ENCODE measurements around the gene ANKRD66. TPM values are rescaled to one million over a fixed set of nuclear protein-coding genes. Genes with fewer than 3 reads are reported as not detected.
"Not testable (repeated sequence)": the region's sequence is repeated elsewhere in the genome, so short reads cannot be mapped to it uniquely, and the experiment has no call there.

ANKRD66 gene
- total RNA-seq (2014; rRNA removed; shearing (Covaris generic); ENCODE audit: low replicate concordance) = not detected in 2 replicates

DNA sequence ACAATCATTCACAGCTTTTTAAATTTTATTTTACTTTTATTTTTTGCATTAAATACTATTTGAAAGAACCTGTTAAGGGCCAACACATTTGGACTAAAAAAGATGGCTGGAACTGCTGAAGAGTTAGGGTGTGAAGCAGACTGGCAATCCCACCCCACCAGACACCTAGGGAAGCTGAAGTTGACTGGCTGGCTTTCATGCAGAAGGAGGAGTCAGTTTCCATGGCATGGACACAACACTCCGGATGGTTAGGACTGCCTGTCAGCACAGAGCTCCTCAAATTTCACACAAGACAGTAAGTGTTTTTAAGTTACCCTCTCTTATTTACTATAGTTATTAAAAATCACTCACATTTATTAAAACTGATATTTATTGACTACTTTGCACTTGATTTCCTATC, at the start of gene ANKRD66:
Gene ANKRD66, plus strand, starts transcription at position 238 of the 400 bp plus-strand sequence. CDS start 5,016 bp downstream, outside the sequence.
- in situ Hi-C loops (cut with HindIII; ENCODE audit: low pct_unique_long_range_greater_than_20kb, low sequenced_read_pairs) = no loop called here
- no peak for DNase-seq (ENCODE audit: low read depth)

DNA sequence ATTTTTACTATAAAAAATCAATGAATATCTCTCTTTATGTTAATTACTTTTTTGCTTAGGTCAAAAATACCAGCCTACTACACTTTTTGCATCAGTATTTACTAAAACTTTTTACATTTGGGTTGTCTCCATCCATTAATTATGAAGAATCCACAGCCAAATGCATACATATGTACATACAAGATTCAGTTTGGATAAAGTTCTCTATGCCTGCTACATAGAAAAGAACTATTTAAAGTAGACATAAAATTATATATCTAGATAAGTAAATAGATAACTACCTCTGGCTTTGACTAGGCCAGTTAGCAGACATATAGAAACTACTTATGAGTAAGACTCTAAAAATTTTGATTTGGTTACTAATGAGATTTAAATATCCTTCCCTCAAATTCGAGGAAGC, 46.8 kb upstream of the ANKRD66 start:
- no peak for DNase-seq (ENCODE audit: low read depth)
- in situ Hi-C loops (cut with HindIII; ENCODE audit: low pct_unique_long_range_greater_than_20kb, low sequenced_read_pairs) = no loop called here

DNA sequence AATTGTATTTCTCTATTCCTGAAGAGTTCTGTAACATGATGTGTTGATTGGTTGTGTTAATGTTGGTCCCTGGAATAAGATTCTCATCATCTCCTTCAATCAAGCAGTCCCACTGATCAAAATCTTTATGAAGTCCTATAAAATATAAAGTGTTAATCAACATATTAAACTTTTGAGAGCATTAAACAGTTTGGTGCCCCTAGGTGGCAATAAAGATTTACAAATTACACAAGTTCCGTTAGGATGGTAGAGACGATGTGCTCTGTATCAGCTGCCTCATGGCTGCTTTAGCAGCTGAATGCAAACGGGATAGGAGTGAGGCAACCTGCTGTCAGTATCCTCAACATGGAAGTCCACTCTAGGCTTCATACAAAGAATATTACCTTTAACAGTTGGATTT, 42.2 kb upstream of the ANKRD66 start:
- DNase-seq (ENCODE audit: low read depth) = peak; percentile 3

DNA sequence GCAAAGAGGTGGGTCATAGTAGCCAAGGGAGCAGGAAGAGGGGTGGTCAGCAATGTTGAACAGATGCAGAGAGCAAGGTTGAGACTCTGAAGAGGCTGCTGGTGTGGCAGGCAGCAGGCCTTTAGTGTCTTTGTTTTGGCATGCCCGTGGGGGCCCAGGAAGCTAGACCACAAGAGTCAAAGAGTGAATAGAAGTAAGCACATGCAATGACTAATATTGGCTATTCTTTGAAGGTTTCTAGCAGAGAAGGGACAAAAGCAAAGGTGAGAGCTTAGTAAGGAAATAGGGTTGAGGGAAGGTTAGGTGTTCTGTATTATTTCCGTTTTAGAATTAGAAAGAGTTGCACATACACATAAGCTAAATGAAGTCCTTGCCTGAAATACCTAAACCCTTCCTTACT, 40.3 kb upstream of the ANKRD66 start:
- in situ Hi-C loops (cut with HindIII; ENCODE audit: low pct_unique_long_range_greater_than_20kb, low sequenced_read_pairs) = no loop called here
- DNase-seq (ENCODE audit: low read depth) = no peak

More for the DNA sequence above, 42.2 kb upstream of the ANKRD66 start:
- in situ Hi-C loops (cut with HindIII; ENCODE audit: low pct_unique_long_range_greater_than_20kb, low sequenced_read_pairs) = no loop called here

DNA sequence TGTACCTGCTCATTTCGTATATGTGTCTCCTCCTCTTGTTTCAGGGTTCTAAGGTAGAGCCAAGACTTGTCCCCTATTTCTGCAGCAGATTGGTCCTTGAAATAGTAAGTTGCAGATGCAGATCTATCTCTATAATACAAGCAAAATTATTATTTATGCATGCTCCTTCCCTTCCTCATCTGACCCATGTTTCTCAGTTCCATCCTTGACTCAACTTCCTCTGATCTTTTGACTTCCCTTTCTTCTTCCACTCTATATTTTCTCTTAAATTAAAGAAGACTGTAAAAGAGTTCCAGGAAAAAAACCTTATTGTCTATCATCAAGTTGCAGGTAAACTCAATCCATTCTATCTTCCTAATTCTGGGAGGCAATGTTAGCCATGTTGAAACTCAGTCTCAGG, 35.2 kb upstream of the ANKRD66 start:
- DNase-seq (ENCODE audit: low read depth) = no peak
- in situ Hi-C loops (cut with HindIII; ENCODE audit: low pct_unique_long_range_greater_than_20kb, low sequenced_read_pairs) = no loop called here

DNA sequence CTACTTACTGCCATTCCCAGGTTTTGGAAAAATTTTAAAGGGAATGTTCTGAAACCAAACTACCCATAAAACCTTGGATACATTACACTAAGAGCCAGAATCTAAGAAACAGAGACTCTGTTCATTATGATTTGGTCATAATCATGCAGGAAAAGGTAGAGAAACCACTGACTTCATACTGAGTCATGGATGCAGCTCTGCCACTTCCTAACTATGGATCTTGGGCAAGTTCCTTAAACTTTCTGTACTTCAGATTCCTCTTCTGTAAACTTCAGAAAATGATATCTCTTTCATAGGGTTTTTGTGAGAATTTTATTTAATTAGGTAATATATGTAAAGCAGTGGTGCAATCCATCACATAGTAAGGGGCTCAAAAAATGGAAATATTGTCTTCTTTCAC, 31.6 kb upstream of the ANKRD66 start:
- DNase-seq (ENCODE audit: low read depth) = no peak
- in situ Hi-C loops (cut with HindIII; ENCODE audit: low pct_unique_long_range_greater_than_20kb, low sequenced_read_pairs) = no loop called here

DNA sequence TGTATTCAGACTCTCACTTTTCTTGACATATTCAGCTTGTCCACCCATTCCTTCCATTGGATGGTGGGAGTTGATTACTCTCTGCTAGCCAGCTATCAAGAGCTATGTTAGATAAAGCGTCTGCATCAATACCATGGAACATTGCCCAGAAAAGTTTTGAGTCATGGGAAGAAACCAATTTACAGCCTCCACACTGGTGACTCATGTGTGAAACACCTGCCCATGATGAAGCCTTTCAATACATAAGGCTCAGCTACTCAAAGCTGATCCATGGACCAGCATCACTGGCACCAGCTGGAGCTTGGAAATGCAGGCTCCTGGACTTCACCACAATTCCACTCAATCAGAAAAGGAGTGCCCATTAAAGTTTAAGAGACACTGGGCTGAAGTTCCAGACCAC, 27.6 kb upstream of the ANKRD66 start:
- in situ Hi-C loops (cut with HindIII; ENCODE audit: low pct_unique_long_range_greater_than_20kb, low sequenced_read_pairs) = no loop called here
- DNase-seq (ENCODE audit: low read depth) = peak; percentile 11

DNA sequence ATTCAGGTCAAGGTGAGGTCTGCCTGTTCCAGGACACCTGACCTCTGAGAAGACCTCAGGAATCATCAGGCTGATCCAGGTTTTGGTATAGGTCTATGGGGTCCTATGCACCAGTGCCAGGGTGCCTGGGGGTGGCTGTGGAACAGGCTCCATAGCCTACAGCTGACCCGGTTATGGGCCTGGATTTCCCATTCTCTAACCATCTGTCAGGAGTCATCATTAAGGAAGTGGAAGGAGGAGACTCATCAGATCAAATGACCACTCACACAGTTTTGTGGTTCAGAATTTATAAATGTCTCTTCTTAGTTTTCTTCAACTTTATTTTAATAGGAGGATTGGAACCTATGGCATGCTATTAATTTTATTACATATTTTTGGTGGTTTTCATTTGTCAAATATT, 26.3 kb upstream of the ANKRD66 start:
- no peak for DNase-seq (ENCODE audit: low read depth)
- in situ Hi-C loops (cut with HindIII; ENCODE audit: low pct_unique_long_range_greater_than_20kb, low sequenced_read_pairs) = no loop called here

DNA sequence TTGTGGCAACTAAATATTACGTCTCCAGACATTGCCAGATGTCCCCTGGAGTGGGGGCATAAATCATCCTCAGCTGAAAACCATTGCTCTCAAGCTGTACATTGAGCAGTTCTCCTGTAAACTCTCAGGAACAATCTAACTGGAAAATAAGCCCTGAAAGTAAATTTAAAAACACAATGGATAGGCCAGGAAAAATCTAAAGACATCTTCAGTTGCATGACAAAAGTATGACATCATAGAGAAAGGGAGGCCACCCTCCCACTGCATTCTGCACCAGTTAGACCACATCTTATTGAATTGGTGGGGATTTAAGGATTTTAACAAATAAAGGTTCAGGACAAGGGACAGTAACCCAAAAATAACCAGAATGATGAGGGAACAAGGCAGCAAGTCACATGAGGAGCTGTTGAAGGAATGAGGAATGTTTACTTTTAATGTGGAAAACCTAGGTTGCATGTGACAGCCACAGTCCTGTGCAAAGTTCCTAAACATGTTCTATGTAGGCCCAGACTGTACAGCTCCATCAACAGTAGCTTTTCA, 16.9 kb upstream of the ANKRD66 start:
- DNase-seq (ENCODE audit: low read depth) = no peak
- in situ Hi-C loops (cut with HindIII; ENCODE audit: low pct_unique_long_range_greater_than_20kb, low sequenced_read_pairs) = no loop called here

DNA sequence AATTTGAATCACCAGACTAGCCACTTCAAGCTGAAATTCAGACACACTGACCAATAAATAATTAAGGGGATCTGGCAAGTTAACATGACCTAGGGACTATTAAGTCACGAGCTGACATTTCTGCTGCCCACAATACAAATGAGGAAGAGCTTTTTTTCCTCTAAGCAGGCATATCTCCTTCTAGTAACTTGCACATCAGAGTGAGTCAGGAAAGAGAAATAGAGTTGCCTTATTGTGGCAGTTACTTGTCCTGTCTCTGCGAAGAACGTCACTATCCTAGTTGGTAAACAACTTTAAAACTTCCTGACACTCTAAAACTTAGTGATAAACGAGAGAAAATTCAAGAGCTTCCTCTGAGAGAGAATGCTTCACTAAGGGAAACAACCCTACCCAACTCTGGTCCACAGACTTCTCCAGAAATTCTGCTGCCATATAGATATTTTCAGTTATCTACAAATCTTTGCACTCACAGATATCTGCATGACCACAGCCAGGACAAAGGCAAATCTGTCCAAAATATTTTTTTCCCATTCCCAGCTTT, 15.7 kb upstream of the ANKRD66 start:
- no peak for DNase-seq (ENCODE audit: low read depth)
- in situ Hi-C loops (cut with HindIII; ENCODE audit: low pct_unique_long_range_greater_than_20kb, low sequenced_read_pairs) = no loop called here

DNA sequence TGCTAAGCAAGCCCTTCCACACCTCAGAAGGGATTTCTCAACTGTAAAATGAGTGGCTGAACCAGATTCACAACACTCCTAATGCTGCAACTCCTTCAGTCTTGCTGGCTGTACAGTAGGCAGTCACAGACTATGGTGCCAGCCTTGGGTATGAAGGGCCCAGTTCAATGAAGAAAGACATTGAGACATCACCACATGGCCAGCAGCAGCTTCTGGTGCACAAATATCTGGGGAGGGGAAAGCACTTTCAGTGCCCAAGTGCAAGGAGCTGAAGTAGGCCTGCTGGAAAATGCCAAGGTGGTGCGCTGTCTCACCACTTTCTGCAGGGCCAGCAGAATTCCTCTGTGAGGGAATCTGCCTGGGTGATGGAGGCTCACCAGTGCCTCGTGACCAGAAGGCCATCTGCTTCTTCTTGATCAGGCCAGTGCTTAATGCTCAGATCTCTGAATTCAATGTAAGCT, 13.4 kb upstream of the ANKRD66 start:
- no peak for DNase-seq (ENCODE audit: low read depth)
- in situ Hi-C loops (cut with HindIII; ENCODE audit: low pct_unique_long_range_greater_than_20kb, low sequenced_read_pairs) = no loop called here

DNA sequence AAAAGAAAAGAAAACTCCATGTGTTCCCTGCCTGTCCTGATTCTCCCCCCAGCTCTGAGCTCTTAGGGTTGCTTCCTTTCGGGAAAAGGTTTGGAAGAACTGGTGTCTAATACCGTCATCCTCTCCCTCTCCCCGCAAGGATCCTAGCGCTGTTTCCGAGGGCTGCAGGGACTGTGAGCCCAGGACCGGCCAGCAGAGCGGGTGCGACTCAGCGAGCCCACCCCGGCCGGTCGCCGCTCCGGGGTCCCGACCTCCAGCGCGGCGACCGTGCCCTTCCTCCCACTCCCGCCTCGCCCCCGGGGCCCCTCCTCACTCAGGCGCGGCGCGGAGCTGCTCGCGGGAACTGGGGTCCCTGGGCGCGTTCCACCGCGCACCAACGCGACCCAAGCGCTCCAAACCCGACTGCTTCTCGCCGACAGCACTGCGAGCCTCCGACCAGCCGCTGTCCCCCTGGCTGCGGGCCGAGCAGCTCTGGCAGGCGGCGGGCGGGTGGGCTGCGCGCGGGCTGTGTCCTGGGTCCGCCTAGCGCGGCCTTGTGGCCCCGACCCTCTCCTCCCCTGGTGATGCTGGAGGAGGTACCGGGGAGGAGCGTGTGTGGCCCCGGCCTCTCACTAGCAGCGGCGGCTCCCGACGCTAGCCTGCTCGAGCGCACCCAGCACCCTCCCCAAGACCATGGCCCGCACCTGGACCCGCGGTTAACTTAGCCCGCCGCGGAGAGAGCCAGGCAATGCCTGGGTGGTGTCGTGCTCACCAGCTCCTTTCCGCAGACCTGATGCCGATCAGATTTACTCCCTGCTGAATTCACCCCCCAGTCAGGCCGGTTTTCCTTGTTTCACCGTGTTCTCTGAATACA, 11.6 kb upstream of the ANKRD66 start, which contains the start of gene PLA2G7:
Gene PLA2G7, minus strand, starts transcription at position 509 of the 853 bp plus-strand sequence. CDS start 12,484 bp downstream, outside the sequence.
- peak; percentile 18 for DNase-seq (ENCODE audit: low read depth)
- in situ Hi-C loops (cut with HindIII; ENCODE audit: low pct_unique_long_range_greater_than_20kb, low sequenced_read_pairs) = no loop called here

DNA sequence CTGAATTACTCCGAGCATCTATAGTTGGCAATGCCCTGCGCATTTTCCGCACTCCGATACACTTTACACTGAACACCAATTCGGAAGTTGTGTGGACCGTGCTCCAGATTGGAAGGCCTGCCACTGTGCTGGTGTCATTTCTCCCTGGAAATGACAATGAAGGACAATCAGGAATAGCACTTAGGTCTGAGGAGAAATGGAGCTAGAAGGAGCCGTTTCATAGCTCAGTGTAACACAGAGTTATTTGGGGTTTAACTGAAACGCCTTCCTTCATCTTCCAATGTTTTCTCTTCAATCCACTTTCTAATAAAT, 11.1 kb upstream of the ANKRD66 start:
- in situ Hi-C loops (cut with HindIII; ENCODE audit: low pct_unique_long_range_greater_than_20kb, low sequenced_read_pairs) = no loop called here
- DNase-seq (ENCODE audit: low read depth) = no peak

DNA sequence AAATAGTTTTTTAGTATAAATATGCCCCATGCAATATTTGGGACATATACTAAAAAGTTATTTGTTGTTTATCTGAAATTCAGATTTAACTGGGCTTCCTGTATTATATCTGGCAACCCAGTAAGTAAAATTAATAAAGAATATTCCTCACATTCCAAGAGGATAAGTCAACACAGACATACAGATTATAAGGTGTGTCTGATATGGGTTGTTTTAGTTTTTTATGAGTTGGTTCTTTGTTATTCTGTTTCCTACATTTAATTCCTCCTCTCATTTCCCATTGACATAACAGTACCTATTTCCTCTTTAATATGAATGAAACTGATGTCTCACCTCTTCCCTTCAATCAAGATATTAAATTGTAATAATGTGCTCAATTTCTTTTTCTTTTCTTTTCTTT, 9.8 kb upstream of the ANKRD66 start:
- in situ Hi-C loops (cut with HindIII; ENCODE audit: low pct_unique_long_range_greater_than_20kb, low sequenced_read_pairs) = no loop called here
- DNase-seq (ENCODE audit: low read depth) = no peak

DNA sequence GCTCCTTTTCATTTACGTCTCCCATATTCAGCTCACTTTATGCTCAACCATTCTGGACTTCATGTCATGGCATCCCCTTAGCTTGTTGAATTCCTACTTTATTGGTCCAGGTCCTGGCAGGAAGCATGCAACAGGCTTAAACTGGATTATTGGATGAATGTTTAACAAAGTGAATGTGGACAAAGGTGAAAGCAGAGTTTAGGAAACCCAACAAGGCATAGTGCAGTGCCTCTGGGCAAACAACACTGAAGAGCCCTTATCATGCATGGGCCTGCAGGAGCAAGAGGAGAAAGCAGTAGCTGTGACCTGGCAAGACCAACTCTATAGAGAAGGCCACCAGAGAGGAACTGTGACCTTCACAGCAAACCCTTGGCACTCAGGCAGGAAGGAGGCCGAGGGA, 5.3 kb upstream of the ANKRD66 start:
- in situ Hi-C loops (cut with HindIII; ENCODE audit: low pct_unique_long_range_greater_than_20kb, low sequenced_read_pairs) = no loop called here
- DNase-seq (ENCODE audit: low read depth) = no peak

DNA sequence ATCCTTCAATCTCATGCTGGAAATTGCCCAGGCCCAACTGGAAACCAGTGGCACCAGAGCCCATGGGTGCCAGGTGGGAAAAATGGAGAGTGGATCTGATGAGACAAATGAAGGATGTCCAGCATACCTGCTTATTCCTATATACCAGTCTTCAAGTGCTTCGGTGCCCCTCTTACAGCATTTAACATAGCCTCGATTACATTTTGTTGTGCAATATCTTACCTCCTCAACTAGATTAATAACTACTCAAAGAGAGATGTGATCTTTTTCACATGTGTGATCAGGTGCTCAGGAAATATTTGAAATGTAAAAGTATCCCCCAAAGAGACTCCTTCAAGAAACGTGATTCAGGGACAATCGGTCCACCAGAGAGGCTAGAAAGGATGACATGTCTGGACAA, 4.8 kb upstream of the ANKRD66 start:
- in situ Hi-C loops (cut with HindIII; ENCODE audit: low pct_unique_long_range_greater_than_20kb, low sequenced_read_pairs) = no loop called here
- DNase-seq (ENCODE audit: low read depth) = no peak

DNA sequence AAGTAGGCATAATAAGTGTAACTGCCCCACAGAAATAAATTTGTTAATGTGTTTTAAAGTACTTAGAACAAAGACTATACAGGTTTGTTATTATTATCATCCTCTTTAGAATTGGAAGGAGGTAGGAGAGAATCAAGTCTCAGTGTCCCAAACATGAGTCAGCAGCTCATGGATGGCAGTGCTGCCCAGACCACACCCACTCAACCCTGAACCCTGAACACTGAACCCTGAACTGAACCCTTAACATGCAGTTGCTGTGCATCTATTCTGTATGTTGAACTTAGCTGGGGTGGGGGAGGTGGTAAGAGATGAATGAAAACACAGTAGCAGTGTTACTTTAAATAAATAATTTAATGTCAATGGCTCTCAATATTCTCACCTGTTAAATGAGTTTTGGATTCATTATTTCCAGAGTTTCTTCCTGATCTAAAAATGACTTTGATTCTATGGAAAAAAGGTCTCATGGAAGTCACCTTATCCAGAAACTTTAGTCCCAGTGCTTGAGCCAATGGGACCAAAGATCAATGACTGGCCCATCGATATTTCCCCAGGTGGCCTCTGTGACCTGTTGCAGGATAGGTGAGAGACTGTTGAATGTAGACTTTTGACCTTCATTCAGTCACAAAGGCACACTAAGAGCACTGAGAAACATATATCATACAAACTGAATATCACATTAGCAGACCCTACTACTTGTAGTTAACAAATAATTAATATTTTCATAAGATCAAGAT, 3.1 kb upstream of the ANKRD66 start:
- DNase-seq (ENCODE audit: low read depth) = no peak
- in situ Hi-C loops (cut with HindIII; ENCODE audit: low pct_unique_long_range_greater_than_20kb, low sequenced_read_pairs) = no loop called here

DNA sequence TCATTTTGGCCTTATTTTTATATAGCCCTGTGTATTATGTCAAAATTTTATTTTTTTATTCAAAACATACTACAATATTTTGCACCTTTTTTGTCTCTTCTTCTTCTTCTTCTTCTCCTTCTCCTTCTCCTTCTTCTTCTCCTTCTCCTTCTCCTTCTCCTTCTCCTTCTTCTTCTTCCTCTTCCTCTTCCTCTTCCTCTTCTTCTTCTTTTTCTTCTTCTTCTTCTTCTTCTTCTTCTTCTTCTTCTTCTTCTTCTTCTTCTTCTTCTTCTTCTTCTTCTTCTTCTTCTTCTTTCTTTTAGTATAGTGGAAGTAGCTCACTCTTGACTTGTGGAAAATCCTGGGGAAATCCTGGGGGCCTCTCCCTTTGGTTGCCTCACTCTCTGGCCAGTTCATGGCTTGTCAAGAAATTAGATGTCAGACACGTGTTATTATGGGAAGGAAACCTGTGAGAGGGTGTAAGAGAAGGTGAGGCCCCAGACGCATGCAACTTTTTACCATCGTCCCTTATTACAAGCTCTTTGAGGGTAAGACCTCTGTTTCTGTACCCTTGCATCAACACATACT, 2.5 kb upstream of the ANKRD66 start:
- DNase-seq (ENCODE audit: low read depth); in situ Hi-C loops (cut with HindIII; ENCODE audit: low pct_unique_long_range_greater_than_20kb, low sequenced_read_pairs): not testable (repeated sequence)

DNA sequence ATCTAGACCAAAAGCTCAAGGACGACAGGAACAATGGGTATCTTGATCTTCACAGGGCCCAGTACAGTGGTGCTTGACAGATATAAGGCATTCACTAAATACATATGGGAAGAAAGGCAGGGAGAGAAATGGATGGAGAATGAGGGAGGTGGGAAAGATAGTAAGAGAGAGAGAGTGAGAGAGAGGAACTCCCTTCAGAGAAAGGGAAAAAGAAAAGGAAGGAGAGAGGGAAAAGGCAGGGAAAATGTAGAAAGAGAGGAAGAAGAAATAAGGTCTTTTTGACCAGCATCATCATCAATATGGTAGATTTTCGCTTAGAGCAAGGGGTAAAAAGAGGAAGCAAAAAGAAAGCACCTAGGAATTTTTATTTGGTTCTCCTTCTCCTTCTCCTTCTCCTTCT, 760 bp upstream of the ANKRD66 start:
- no peak for DNase-seq (ENCODE audit: low read depth)
- in situ Hi-C loops (cut with HindIII; ENCODE audit: low pct_unique_long_range_greater_than_20kb, low sequenced_read_pairs) = no loop called here

Measured in Caki2 (cell line).